AG09309 (cell line): ENCODE data around the gene SMC1B.
A peak's percentile ranks its signal among the peaks of the same experiment; 100 is the strongest.

ENCODE experiments used
- DNase-seq: peaks from one replicate; pipeline ENCODE4 v3.0.0-alpha.2; 2010; ENCODE audit warnings: low read depth
- H3K4me3 ChIP-seq: 2 replicates; pipeline ENCODE4 v1.5.1; 2011; ENCODE audit warnings: mild to moderate bottlenecking, low read depth, low read length, moderate library complexity; ENCODE audit not compliant: control insufficient read depth
- CTCF ChIP-seq: IDR thresholded peaks from 2 replicates; pipeline ENCODE4 v1.5.1; 2011; ENCODE audit warnings: mild to moderate bottlenecking, low read depth, low read length, inconsistent platforms; ENCODE audit not compliant: insufficient read depth, control insufficient read depth; ENCODE audit errors: missing control alignments

SMC1B gene

GRCh38 chr22:45319324-45319685 is 94.1 kb downstream of the SMC1B start:
- peak; percentile 37 for DNase-seq
- no peak for TF ChIP-seq CTCF
- H3K4me3 ChIP-seq: no peak overlapping the region

GRCh38 chr22:45318558-45319323 is 94.7 kb downstream of the SMC1B start:
- no peak overlapping the region for H3K4me3 ChIP-seq
- peak; percentile 4 for DNase-seq
- TF ChIP-seq CTCF: no peak

GRCh38 chr22:45318168-45318557 is 95.2 kb downstream of the SMC1B start:
- H3K4me3 ChIP-seq: no peak overlapping the region
- no peak for TF ChIP-seq CTCF
- peak; percentile 67 for DNase-seq

- TF ChIP-seq CTCF: peak; percentile 27
- no peak overlapping the region for H3K4me3 ChIP-seq
Observed at GRCh38 chr22:45317551-45318167, 95.7 kb downstream of the SMC1B start.

GRCh38 chr22:45316796-45317526 is 96.4 kb downstream of the SMC1B start:
- H3K4me3 ChIP-seq: no peak overlapping the region
- no peak for DNase-seq
- TF ChIP-seq CTCF: no peak

More at GRCh38 chr22:45317551-45318167, 95.7 kb downstream of the SMC1B start:
- DNase-seq: peak; percentile 10

- DNase-seq: no peak
- no peak overlapping the region for H3K4me3 ChIP-seq
Observed at GRCh38 chr22:45314786-45315185, 98.6 kb downstream of the SMC1B start.

More at GRCh38 chr22:45314786-45315185, 98.6 kb downstream of the SMC1B start:
- no peak for TF ChIP-seq CTCF
